Large intestine (tissue), 3 donors: ENCODE results near the gene MOV10L1. TPM values are rescaled to one million over a fixed set of nuclear protein-coding genes. Genes with fewer than 3 reads are reported as not detected.
"Not testable (repeated sequence)": the region's sequence is repeated elsewhere in the genome, so short reads cannot be mapped to it uniquely, and the experiment has no call there.

Experiments used
- DNase-seq, 2 donors: peaks; one replicate each; pipeline versions ENCODE4 v3.0.0 to v3.0.0-alpha.2; 2013
- H3K27ac ChIP-seq: one replicate; pipeline ENCODE4 v1.5.1; 2013; ENCODE audit warnings: low read length
- H3K27me3 ChIP-seq: 2 replicates; pipeline ENCODE4 v1.6.1; 2013; ENCODE audit warnings: low read length; ENCODE audit not compliant: control insufficient read depth, insufficient read depth
- H3K36me3 ChIP-seq: 2 replicates; pipeline ENCODE4 v1.6.1; 2013; ENCODE audit warnings: low read length; ENCODE audit not compliant: control insufficient read depth, insufficient read depth
- H3K4me1 ChIP-seq: one replicate; pipeline ENCODE4 v1.6.1; 2013; ENCODE audit warnings: low read length; ENCODE audit not compliant: control insufficient read depth, insufficient read depth
- H3K4me3 ChIP-seq: one replicate; pipeline ENCODE4 v1.5.1; 2013; ENCODE audit warnings: low read length
- H3K9me3 ChIP-seq: one replicate; pipeline ENCODE4 v1.6.1; 2013; ENCODE audit warnings: mild to moderate bottlenecking, low read depth, low read length, moderate library complexity; ENCODE audit not compliant: control insufficient read depth
- WGBS: methylation state at CpG from one replicate; pipeline ENCODE4 v1.1.5; 2013; ENCODE audit warnings: low lambda C conversion rate; ENCODE audit not compliant: insufficient coverage; 5-methylcytosine and 5-hydroxymethylcytosine counted together
- polyA plus RNA-seq: library from polyadenylated mRNA; unstranded; fragments of 120-200 nt; gene quantifications from one replicate; pipeline ENCODE4 v1.2.1, GENCODE V29; 2013

Gene MOV10L1
- polyA plus RNA-seq, 1 donor: 2.3 TPM

- peaks cover 8% of the 10 kb centered on the region for H3K4me1 ChIP-seq
- no peaks in the 10 kb centered on the region for H3K9me3 ChIP-seq
- WGBS: no CpG with 5 or more reads among the region's 15 CpGs
- no peak overlapping the region for H3K4me3 ChIP-seq
- no peak overlapping the region for H3K27ac ChIP-seq
- no peaks in the 10 kb centered on the region for H3K36me3 ChIP-seq
- peak; percentile 50 to 81 for DNase-seq
- H3K27me3 ChIP-seq: no peaks in the 10 kb centered on the region
These were observed 50.1 kb downstream of the MOV10L1 start for GRCh38 chr22:50139843-50140415.

- H3K9me3 ChIP-seq: no peaks in the 10 kb centered on the region
- no peak overlapping the region for H3K4me3 ChIP-seq
- H3K36me3 ChIP-seq: no peaks in the 10 kb centered on the region
- peak in 1 of 2 donors; percentile 60 for DNase-seq
- H3K4me1 ChIP-seq: peaks cover 13% of the 10 kb centered on the region
- H3K27ac ChIP-seq: no peak overlapping the region
- no CpG with 5 or more reads among the region's 3 CpGs for WGBS
- no peaks in the 10 kb centered on the region for H3K27me3 ChIP-seq
These were observed 50.8 kb downstream of the MOV10L1 start for GRCh38 chr22:50140615-50141014.

- Histone ChIP-seq H3K4me1 (peaks cover 21% of the 10 kb centered on the region), H3K36me3 (no peaks in the 10 kb centered on the region), H3K27me3 (no peaks in the 10 kb centered on the region), H3K4me3 (no peak overlapping the region), H3K9me3 (no peaks in the 10 kb centered on the region), H3K27ac (no peak overlapping the region)
- WGBS: no CpG with 5 or more reads among the region's 6 CpGs
- DNase-seq: no peak
These were observed 51.7 kb downstream of the MOV10L1 start for GRCh38 chr22:50141462-50141861.

GRCh38 chr22:50141891-50142363, 52.1 kb downstream of the MOV10L1 start:
- no peaks in the 10 kb centered on the region for H3K27me3 ChIP-seq
- no peaks in the 10 kb centered on the region for H3K9me3 ChIP-seq
- no peak overlapping the region for H3K4me3 ChIP-seq
- 39% methylated on average over 3 of the region's 11 CpGs for WGBS
- H3K4me1 ChIP-seq: peaks cover 21% of the 10 kb centered on the region
- DNase-seq: no peak
- H3K27ac ChIP-seq: no peak overlapping the region
- H3K36me3 ChIP-seq: no peaks in the 10 kb centered on the region

GRCh38 chr22:50143096-50143495, 53.3 kb downstream of the MOV10L1 start:
- no peaks in the 10 kb centered on the region for H3K9me3 ChIP-seq
- no peak overlapping the region for H3K27ac ChIP-seq
- no peaks in the 10 kb centered on the region for H3K36me3 ChIP-seq
- H3K27me3 ChIP-seq: no peaks in the 10 kb centered on the region
- DNase-seq: no peak
- no CpG with 5 or more reads among the region's 7 CpGs for WGBS
- H3K4me1 ChIP-seq: peaks cover 28% of the 10 kb centered on the region
- no peak overlapping the region for H3K4me3 ChIP-seq

GRCh38 chr22:50144005-50144614, 54.3 kb downstream of the MOV10L1 start:
- H3K27me3 ChIP-seq: no peaks in the 10 kb centered on the region
- H3K27ac ChIP-seq: no peak overlapping the region
- H3K4me1 ChIP-seq: peaks cover 33% of the 10 kb centered on the region
- no peak for DNase-seq
- no peaks in the 10 kb centered on the region for H3K36me3 ChIP-seq
- H3K4me3 ChIP-seq: no peak overlapping the region
- no CpG with 5 or more reads among the region's 18 CpGs for WGBS
- no peaks in the 10 kb centered on the region for H3K9me3 ChIP-seq

- no CpG with 5 or more reads among the region's 25 CpGs for WGBS
- Histone ChIP-seq H3K4me1 (peaks cover 25% of the 10 kb centered on the region), H3K4me3 (peak overlapping the region; percentile 17), H3K9me3 (no peaks in the 10 kb centered on the region), H3K36me3 (no peaks in the 10 kb centered on the region), H3K27me3 (no peaks in the 10 kb centered on the region), H3K27ac (peak overlapping the region; percentile 75)
- peak; percentile 62 to 83 for DNase-seq
These were observed 56.1 kb downstream of the MOV10L1 start for GRCh38 chr22:50145721-50146438.

- 20% methylated on average over 1 of the region's 27 CpGs for WGBS
- peak overlapping the region; percentile 75 for H3K27ac ChIP-seq
- peak overlapping the region; percentile 17 for H3K4me3 ChIP-seq
- no peaks in the 10 kb centered on the region for H3K9me3 ChIP-seq
- H3K36me3 ChIP-seq: no peaks in the 10 kb centered on the region
- no peaks in the 10 kb centered on the region for H3K27me3 ChIP-seq
- peak; percentile 84 to 89 for DNase-seq
- peaks cover 25% of the 10 kb centered on the region for H3K4me1 ChIP-seq
These were observed 56.8 kb downstream of the MOV10L1 start for GRCh38 chr22:50146439-50147238.

- not testable (repeated sequence) for H3K4me3 ChIP-seq, H3K9me3 ChIP-seq, H3K27me3 ChIP-seq, H3K36me3 ChIP-seq
- peaks cover 25% of the 10 kb centered on the region for H3K4me1 ChIP-seq
- DNase-seq: peak; percentile 37 to 42
- peak overlapping the region; percentile 49 for H3K27ac ChIP-seq
- no CpG with 5 or more reads among the region's 26 CpGs for WGBS
These were observed 57.7 kb downstream of the MOV10L1 start for GRCh38 chr22:50147258-50148165.
